ENCODE measurements around the gene CCT4. TPM values are rescaled to one million over a fixed set of nuclear protein-coding genes. Genes with fewer than 3 reads are reported as not detected.

CCT4 gene
- total RNA-seq, 1 experiment from 2014 or later = 345 TPM

DNA sequence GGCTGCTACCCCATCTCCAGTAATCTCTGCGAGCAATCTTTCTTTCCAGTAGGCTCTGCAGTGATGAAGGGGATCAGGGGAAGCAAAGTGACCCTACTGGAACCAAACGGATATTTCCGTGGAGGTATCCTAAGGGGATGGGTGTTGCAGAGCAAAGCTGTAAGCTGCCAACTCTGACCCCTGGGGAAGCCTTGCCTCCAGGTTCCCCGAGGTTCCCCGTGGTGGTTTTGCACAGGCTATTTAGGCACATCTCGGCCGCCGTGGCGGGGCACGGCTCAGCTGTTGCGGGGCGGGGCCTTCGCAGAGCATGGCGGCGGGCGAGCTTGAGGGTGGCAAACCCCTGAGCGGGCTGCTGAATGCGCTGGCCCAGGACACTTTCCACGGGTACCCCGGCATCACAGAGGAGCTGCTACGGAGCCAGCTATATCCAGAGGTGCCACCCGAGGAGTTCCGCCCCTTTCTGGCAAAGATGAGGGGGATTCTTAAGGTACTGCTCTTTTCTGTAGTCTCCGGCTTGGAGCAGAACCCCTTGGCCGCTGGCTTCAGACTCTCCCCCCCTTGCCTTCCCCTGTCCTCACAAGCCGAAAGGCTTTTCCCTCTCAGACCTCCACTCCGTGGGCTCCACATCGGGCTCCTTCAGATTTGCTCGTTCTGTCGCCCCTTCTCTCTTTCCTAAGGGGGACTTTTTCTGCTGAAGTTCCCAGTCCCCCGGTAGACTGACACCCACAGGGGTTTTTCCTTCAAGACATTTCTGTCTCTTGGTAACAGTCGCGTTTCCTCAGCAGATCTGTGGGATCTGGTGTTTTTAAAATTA is 17.1 kb upstream of the CCT4 start, which contains the start of gene COMMD1 (continued):
- TF ChIP-seq, protein P1, sequence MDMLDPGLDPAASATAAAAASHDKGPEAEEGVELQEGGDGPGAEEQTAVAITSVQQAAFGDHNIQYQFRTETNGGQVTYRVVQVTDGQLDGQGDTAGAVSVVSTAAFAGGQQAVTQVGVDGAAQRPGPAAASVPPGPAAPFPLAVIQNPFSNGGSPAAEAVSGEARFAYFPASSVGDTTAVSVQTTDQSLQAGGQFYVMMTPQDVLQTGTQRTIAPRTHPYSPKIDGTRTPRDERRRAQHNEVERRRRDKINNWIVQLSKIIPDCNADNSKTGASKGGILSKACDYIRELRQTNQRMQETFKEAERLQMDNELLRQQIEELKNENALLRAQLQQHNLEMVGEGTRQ (CRISPR knock-in tag; IDR thresholded peaks at IDR 0.05) = peak; percentile 65
- TF ChIP-seq, protein P2, sequence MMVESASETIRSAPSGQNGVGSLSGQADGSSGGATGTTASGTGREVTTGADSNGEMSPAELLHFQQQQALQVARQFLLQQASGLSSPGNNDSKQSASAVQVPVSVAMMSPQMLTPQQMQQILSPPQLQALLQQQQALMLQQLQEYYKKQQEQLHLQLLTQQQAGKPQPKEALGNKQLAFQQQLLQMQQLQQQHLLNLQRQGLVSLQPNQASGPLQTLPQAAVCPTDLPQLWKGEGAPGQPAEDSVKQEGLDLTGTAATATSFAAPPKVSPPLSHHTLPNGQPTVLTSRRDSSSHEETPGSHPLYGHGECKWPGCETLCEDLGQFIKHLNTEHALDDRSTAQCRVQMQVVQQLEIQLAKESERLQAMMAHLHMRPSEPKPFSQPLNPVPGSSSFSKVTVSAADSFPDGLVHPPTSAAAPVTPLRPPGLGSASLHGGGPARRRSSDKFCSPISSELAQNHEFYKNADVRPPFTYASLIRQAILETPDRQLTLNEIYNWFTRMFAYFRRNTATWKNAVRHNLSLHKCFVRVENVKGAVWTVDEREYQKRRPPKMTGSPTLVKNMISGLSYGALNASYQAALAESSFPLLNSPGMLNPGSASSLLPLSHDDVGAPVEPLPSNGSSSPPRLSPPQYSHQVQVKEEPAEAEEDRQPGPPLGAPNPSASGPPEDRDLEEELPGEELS (CRISPR knock-in tag; IDR thresholded peaks at IDR 0.05) = peak; percentile 39; the same call in 1 of the 2 replicates
- TF ChIP-seq FOXK1 (CRISPR knock-in tag; IDR thresholded peaks at IDR 0.05) = peak; percentile 65

DNA sequence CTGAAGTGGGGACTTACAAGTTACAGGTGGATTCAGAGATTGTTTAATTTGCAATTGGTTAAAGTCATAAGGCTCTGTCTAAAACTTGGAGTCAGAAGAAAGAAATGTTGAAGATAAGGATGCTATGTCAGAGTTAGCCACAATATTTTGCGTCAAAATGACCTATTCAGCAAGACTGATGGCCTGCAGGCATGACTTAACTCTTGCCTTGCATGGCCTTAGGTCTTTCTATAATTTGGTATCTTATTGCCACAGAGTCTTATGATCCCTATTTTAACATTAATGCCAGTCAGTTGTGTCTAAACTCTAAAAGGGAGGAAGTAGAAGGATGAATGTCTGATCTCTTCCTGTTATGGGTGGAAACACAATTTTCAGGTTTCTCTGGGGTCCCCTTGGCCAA is 11.8 kb upstream of the CCT4 start:
- ChIA-PET POLR2A (no interaction called here), CTCF (no interaction called here)
- H3K36me3 Mint-ChIP-seq = no peaks in the 10 kb centered on the region
- DNase-seq (ENCODE audit: low spot score) = no peak
- H3K27ac Mint-ChIP-seq = no peak overlapping the region
- no peaks in the 10 kb centered on the region for H3K27me3 Mint-ChIP-seq (ENCODE audit: low read depth)
- H3K4me1 Mint-ChIP-seq = peaks cover 2% of the 10 kb centered on the region; the same call in 1 of the 2 replicates
- no peaks in the 10 kb centered on the region for H3K9me3 Mint-ChIP-seq
- TF ChIP-seq, protein P3, sequence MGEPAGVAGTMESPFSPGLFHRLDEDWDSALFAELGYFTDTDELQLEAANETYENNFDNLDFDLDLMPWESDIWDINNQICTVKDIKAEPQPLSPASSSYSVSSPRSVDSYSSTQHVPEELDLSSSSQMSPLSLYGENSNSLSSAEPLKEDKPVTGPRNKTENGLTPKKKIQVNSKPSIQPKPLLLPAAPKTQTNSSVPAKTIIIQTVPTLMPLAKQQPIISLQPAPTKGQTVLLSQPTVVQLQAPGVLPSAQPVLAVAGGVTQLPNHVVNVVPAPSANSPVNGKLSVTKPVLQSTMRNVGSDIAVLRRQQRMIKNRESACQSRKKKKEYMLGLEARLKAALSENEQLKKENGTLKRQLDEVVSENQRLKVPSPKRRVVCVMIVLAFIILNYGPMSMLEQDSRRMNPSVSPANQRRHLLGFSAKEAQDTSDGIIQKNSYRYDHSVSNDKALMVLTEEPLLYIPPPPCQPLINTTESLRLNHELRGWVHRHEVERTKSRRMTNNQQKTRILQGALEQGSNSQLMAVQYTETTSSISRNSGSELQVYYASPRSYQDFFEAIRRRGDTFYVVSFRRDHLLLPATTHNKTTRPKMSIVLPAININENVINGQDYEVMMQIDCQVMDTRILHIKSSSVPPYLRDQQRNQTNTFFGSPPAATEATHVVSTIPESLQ (CRISPR knock-in tag; IDR thresholded peaks at IDR 0.05) = no peak
- TF ChIP-seq, protein P4, sequence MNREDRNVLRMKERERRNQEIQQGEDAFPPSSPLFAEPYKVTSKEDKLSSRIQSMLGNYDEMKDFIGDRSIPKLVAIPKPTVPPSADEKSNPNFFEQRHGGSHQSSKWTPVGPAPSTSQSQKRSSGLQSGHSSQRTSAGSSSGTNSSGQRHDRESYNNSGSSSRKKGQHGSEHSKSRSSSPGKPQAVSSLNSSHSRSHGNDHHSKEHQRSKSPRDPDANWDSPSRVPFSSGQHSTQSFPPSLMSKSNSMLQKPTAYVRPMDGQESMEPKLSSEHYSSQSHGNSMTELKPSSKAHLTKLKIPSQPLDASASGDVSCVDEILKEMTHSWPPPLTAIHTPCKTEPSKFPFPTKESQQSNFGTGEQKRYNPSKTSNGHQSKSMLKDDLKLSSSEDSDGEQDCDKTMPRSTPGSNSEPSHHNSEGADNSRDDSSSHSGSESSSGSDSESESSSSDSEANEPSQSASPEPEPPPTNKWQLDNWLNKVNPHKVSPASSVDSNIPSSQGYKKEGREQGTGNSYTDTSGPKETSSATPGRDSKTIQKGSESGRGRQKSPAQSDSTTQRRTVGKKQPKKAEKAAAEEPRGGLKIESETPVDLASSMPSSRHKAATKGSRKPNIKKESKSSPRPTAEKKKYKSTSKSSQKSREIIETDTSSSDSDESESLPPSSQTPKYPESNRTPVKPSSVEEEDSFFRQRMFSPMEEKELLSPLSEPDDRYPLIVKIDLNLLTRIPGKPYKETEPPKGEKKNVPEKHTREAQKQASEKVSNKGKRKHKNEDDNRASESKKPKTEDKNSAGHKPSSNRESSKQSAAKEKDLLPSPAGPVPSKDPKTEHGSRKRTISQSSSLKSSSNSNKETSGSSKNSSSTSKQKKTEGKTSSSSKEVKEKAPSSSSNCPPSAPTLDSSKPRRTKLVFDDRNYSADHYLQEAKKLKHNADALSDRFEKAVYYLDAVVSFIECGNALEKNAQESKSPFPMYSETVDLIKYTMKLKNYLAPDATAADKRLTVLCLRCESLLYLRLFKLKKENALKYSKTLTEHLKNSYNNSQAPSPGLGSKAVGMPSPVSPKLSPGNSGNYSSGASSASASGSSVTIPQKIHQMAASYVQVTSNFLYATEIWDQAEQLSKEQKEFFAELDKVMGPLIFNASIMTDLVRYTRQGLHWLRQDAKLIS (CRISPR knock-in tag; IDR thresholded peaks at IDR 0.05; ENCODE audit: borderline replicate concordance) = no peak
- no peak for TF ChIP-seq FOXK1 (CRISPR knock-in tag; IDR thresholded peaks at IDR 0.05)
- TF ChIP-seq ZNF219 (CRISPR knock-in tag; IDR thresholded peaks at IDR 0.05; ENCODE audit: borderline replicate concordance) = no peak
- no peak for TF ChIP-seq GABPB1 (CRISPR knock-in tag; IDR thresholded peaks at IDR 0.05)
- TF ChIP-seq, protein P5, sequence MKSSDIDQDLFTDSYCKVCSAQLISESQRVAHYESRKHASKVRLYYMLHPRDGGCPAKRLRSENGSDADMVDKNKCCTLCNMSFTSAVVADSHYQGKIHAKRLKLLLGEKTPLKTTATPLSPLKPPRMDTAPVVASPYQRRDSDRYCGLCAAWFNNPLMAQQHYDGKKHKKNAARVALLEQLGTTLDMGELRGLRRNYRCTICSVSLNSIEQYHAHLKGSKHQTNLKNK (CRISPR knock-in tag; IDR thresholded peaks at IDR 0.05) = no peak
- ATAC-seq = no peak
- no peak overlapping the region for H3K4me3 Mint-ChIP-seq

DNA sequence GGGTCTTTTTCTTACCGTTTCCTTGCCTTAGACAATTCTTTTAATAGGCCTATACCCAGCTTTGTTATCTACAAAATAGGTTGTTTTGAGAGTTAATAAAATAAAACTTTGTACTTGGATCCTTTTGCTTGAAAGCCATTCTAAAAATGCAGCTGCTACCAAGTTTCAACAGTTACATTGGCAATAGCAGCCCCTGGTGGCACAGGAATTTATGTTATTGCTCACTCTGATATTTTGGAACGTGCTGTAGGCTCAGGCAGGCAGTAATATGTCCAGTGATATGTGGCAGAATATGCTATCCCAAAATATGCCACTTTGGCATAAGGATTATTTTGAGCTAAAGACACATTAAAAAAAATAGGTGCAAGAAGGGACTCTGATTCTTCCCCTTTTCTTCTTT is 10.4 kb upstream of the CCT4 start:
- H3K4me3 Mint-ChIP-seq = no peak overlapping the region
- ChIA-PET CTCF (interaction anchor here (1.4 kb wide), 1 partner anchor 45 kb away, joined by 3 read pairs; the partner anchor contains the start of gene FAM161A), POLR2A (no interaction called here)
- no peaks in the 10 kb centered on the region for H3K36me3 Mint-ChIP-seq
- DNase-seq (ENCODE audit: low spot score) = no peak
- no peak for ATAC-seq
- H3K27ac Mint-ChIP-seq = no peak overlapping the region
- H3K27me3 Mint-ChIP-seq (ENCODE audit: low read depth) = no peaks in the 10 kb centered on the region
- H3K9me3 Mint-ChIP-seq = no peaks in the 10 kb centered on the region
- H3K4me1 Mint-ChIP-seq = no peaks in the 10 kb centered on the region
- TF ChIP-seq, protein P2 (CRISPR knock-in tag; IDR thresholded peaks at IDR 0.05) = no peak
- TF ChIP-seq TP53 (CRISPR knock-in tag; IDR thresholded peaks at IDR 0.05) (no peak), GTF2I (CRISPR knock-in tag; conservative IDR thresholded peaks at IDR 0.05) (no peak), NFE2L1 (CRISPR knock-in tag; IDR thresholded peaks at IDR 0.05) (no peak)
- TF ChIP-seq, protein P6, sequence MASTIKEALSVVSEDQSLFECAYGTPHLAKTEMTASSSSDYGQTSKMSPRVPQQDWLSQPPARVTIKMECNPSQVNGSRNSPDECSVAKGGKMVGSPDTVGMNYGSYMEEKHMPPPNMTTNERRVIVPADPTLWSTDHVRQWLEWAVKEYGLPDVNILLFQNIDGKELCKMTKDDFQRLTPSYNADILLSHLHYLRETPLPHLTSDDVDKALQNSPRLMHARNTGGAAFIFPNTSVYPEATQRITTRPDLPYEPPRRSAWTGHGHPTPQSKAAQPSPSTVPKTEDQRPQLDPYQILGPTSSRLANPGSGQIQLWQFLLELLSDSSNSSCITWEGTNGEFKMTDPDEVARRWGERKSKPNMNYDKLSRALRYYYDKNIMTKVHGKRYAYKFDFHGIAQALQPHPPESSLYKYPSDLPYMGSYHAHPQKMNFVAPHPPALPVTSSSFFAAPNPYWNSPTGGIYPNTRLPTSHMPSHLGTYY (CRISPR knock-in tag; IDR thresholded peaks at IDR 0.05) = no peak
- TF ChIP-seq, protein P7, sequence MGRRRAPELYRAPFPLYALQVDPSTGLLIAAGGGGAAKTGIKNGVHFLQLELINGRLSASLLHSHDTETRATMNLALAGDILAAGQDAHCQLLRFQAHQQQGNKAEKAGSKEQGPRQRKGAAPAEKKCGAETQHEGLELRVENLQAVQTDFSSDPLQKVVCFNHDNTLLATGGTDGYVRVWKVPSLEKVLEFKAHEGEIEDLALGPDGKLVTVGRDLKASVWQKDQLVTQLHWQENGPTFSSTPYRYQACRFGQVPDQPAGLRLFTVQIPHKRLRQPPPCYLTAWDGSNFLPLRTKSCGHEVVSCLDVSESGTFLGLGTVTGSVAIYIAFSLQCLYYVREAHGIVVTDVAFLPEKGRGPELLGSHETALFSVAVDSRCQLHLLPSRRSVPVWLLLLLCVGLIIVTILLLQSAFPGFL (CRISPR knock-in tag; IDR thresholded peaks at IDR 0.05; ENCODE audit: borderline replicate concordance) = no peak
- TF ChIP-seq, protein P8, sequence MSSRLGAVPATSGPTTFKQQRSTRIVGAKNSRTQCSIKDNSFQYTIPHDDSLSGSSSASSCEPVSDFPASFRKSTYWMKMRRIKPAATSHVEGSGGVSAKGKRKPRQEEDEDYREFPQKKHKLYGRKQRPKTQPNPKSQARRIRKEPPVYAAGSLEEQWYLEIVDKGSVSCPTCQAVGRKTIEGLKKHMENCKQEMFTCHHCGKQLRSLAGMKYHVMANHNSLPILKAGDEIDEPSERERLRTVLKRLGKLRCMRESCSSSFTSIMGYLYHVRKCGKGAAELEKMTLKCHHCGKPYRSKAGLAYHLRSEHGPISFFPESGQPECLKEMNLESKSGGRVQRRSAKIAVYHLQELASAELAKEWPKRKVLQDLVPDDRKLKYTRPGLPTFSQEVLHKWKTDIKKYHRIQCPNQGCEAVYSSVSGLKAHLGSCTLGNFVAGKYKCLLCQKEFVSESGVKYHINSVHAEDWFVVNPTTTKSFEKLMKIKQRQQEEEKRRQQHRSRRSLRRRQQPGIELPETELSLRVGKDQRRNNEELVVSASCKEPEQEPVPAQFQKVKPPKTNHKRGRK (CRISPR knock-in tag; IDR thresholded peaks at IDR 0.05; ENCODE audit: borderline replicate concordance) = no peak

Measured in WTC11 (cell line).